Loucy (cell line): ENCODE results near the gene GHSR.

ENCODE experiments used
- H2AFZ ChIP-seq: fragments of 200-600 bp; sonication (generic); 2 replicates; pipeline ENCODE4 v1.6.0; 2016; ENCODE audit warnings: antibody characterized with exemption, mild to moderate bottlenecking, low read length, moderate library complexity
- H3F3A ChIP-seq: fragments of 200-600 bp; 2 replicates; pipeline ENCODE4 v1.6.0; 2016; ENCODE audit warnings: antibody characterized with exemption, low read depth, mild to moderate bottlenecking
- H3K27me3 ChIP-seq: fragments of 200-600 bp; sonication (generic); 2 replicates; pipeline ENCODE4 v1.6.1; 2014; ENCODE audit warnings: low read length, mild to moderate bottlenecking; ENCODE audit not compliant: insufficient read depth, poor library complexity, severe bottlenecking
- H3K36me3 ChIP-seq: fragments of 200-600 bp; sonication (generic); 2 replicates; pipeline ENCODE4 v1.6.1; 2016; ENCODE audit warnings: low read length; ENCODE audit not compliant: insufficient read depth
- H3K4me1 ChIP-seq: fragments of 200-600 bp; sonication (generic); 2 replicates; pipeline ENCODE4 v1.5.1; 2014; ENCODE audit warnings: low read length, mild to moderate bottlenecking; ENCODE audit not compliant: insufficient read depth, poor library complexity, severe bottlenecking
- H3K4me2 ChIP-seq: fragments of 200-600 bp; sonication (generic); 2 replicates; pipeline ENCODE4 v1.6.0; 2014; ENCODE audit warnings: antibody characterized with exemption, low read length, low read depth, mild to moderate bottlenecking; ENCODE audit not compliant: poor library complexity, severe bottlenecking
- H3K4me3 ChIP-seq: fragments of 200-600 bp; sonication (generic); 2 replicates; pipeline ENCODE4 v1.5.1; 2014; ENCODE audit warnings: low read length, mild to moderate bottlenecking, mixed read lengths; ENCODE audit not compliant: poor library complexity, severe bottlenecking
- H3K79me2 ChIP-seq: fragments of 200-600 bp; sonication (generic); 2 replicates; pipeline ENCODE4 v1.6.1; 2014; ENCODE audit warnings: low read length; ENCODE audit not compliant: insufficient read depth
- H3K9ac ChIP-seq: fragments of 200-600 bp; sonication (generic); 2 replicates; pipeline ENCODE4 v1.6.0; 2014; ENCODE audit warnings: mild to moderate bottlenecking, low read depth, low read length, moderate library complexity; ENCODE audit not compliant: poor library complexity, severe bottlenecking
- H3K9me2 ChIP-seq: fragments of 200-600 bp; sonication (generic); replicated peaks from 2 replicates; pipeline ENCODE4 v1.6.1; 2016; ENCODE audit warnings: low read depth, low read length, mixed read lengths
- H3K9me3 ChIP-seq: fragments of 200-600 bp; sonication (generic); 2 replicates; pipeline ENCODE4 v1.6.1; 2014; ENCODE audit warnings: mild to moderate bottlenecking, antibody characterized with exemption, low read length, low read depth; ENCODE audit not compliant: insufficient read depth
- H4K20me1 ChIP-seq: fragments of 200-600 bp; sonication (generic); 2 replicates; pipeline ENCODE4 v1.6.0; 2014; ENCODE audit warnings: antibody characterized with exemption, low read length, mild to moderate bottlenecking; ENCODE audit not compliant: insufficient read depth, poor library complexity, severe bottlenecking
- CTCF ChIP-seq: fragments of 200-600 bp; sonication (generic); conservative IDR thresholded peaks from 2 replicates; pipeline ENCODE4 v1.5.1; 2014; ENCODE audit warnings: mild to moderate bottlenecking, antibody characterized with exemption, low read length
- EZH2phosphoT487 ChIP-seq: fragments of 200-600 bp; IDR thresholded peaks from 2 replicates; pipeline ENCODE4 v1.6.1; 2018; ENCODE audit warnings: antibody characterized with exemption, mild to moderate bottlenecking, moderate library complexity, borderline replicate concordance

GHSR gene

GRCh38 chr3:172470588-172470987, 22.3 kb upstream of the GHSR start:
- Histone ChIP-seq H3K4me1 (no peaks in the 10 kb centered on the region), H3K9ac (no peak overlapping the region), H3K4me3 (no peak overlapping the region), H3K27me3 (no peaks in the 10 kb centered on the region), H3K4me2 (no peak overlapping the region), H3K9me2 (no peaks in the 10 kb centered on the region), H4K20me1 (no peaks in the 10 kb centered on the region), H3K36me3 (no peaks in the 10 kb centered on the region), H3K79me2 (no peaks in the 10 kb centered on the region), H3K9me3 (no peaks in the 10 kb centered on the region), H2AFZ (no peak overlapping the region), H3F3A (no peaks in the 10 kb centered on the region)
- no peak for TF ChIP-seq CTCF
- no peak for TF ChIP-seq EZH2phosphoT487

GRCh38 chr3:172467170-172467824, 19.0 kb upstream of the GHSR start:
- no peaks in the 10 kb centered on the region for H3F3A ChIP-seq
- H3K36me3 ChIP-seq: no peaks in the 10 kb centered on the region
- H3K27me3 ChIP-seq: no peaks in the 10 kb centered on the region
- H3K4me2 ChIP-seq: no peak overlapping the region
- no peaks in the 10 kb centered on the region for H3K79me2 ChIP-seq
- H3K4me1 ChIP-seq: no peaks in the 10 kb centered on the region
- H3K9ac ChIP-seq: no peak overlapping the region
- no peaks in the 10 kb centered on the region for H3K9me2 ChIP-seq
- no peak for TF ChIP-seq CTCF
- no peak for TF ChIP-seq EZH2phosphoT487
- no peak overlapping the region for H2AFZ ChIP-seq
- no peaks in the 10 kb centered on the region for H3K9me3 ChIP-seq
- no peak overlapping the region for H3K4me3 ChIP-seq
- H4K20me1 ChIP-seq: no peaks in the 10 kb centered on the region

- Histone ChIP-seq H3K4me1 (no peaks in the 10 kb centered on the region), H4K20me1 (no peaks in the 10 kb centered on the region), H3K4me2 (no peak overlapping the region), H3K79me2 (no peaks in the 10 kb centered on the region), H3K9ac (no peak overlapping the region), H3F3A (no peaks in the 10 kb centered on the region), H3K36me3 (no peaks in the 10 kb centered on the region), H2AFZ (no peak overlapping the region), H3K4me3 (no peak overlapping the region), H3K27me3 (no peaks in the 10 kb centered on the region), H3K9me3 (no peaks in the 10 kb centered on the region), H3K9me2 (no peaks in the 10 kb centered on the region)
- no peak for TF ChIP-seq CTCF
- TF ChIP-seq EZH2phosphoT487: no peak
Observed at GRCh38 chr3:172466553-172467130, 18.4 kb upstream of the GHSR start.
